ENCODE measurements around the gene C17orf67.

Gene C17orf67

DNA sequence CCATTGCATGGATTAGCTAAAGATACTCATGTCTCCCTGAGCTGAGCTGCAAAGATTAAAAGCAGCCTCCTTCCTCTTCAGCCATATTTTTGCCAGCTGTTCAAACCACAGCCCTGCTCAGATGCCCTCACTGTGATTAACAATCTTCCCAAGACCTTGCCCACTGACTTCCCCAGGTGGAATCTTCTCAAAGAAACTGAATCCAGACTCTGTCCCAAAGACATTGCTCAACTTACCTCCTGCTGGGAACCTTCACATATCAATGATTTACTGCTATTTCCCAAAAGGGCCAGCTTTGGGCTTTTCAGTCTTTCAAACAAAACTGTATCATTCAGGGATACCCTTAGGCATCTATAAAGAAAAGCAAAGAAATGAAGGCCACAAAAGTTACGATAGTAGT is 9.2 kb downstream of the C17orf67 start:
- no peak for DNase-seq (ENCODE audit: extremely low read depth, insufficient read length)
- Histone ChIP-seq H3K27me3 (replicated peaks; ENCODE audit: control insufficient read depth, insufficient read depth, low read length) (no peaks in the 10 kb centered on the region), H3K36me3 (ENCODE audit: control insufficient read depth, insufficient read depth, low read length) (peaks cover 2% of the 10 kb centered on the region; the same call in 1 of the 2 replicates), H3K4me3 (replicated peaks; ENCODE audit: low read depth, low read length) (no peak overlapping the region)
- TF ChIP-seq, protein P1, sequence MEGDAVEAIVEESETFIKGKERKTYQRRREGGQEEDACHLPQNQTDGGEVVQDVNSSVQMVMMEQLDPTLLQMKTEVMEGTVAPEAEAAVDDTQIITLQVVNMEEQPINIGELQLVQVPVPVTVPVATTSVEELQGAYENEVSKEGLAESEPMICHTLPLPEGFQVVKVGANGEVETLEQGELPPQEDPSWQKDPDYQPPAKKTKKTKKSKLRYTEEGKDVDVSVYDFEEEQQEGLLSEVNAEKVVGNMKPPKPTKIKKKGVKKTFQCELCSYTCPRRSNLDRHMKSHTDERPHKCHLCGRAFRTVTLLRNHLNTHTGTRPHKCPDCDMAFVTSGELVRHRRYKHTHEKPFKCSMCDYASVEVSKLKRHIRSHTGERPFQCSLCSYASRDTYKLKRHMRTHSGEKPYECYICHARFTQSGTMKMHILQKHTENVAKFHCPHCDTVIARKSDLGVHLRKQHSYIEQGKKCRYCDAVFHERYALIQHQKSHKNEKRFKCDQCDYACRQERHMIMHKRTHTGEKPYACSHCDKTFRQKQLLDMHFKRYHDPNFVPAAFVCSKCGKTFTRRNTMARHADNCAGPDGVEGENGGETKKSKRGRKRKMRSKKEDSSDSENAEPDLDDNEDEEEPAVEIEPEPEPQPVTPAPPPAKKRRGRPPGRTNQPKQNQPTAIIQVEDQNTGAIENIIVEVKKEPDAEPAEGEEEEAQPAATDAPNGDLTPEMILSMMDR (IDR thresholded peaks at IDR 0.05; ENCODE audit: insufficient read depth, low read length, poor library complexity, severe bottlenecking), result no peak

DNA sequence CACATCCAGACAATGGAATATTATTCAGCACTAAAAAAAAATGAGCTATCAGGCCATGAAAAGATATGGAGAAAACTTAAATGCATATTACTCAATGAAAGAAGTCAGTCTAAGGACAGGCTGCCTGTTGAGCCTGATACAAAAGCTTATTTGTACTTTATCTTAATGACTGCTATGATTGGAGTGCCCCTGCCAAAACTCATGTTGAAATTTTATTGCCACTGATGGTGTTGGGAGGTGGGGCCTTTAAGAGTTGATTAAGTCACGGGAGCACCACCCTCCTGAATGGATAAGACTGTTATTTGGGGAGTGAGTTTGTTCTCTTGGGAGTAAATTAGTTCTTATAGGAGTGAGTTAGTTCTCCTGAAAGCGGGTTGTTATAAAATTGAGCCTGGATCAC is 9.9 kb downstream of the C17orf67 start:
- Histone ChIP-seq H3K4me3 (replicated peaks; ENCODE audit: low read depth, low read length) (no peak overlapping the region), H3K27me3 (replicated peaks; ENCODE audit: control insufficient read depth, insufficient read depth, low read length) (no peaks in the 10 kb centered on the region), H3K36me3 (ENCODE audit: control insufficient read depth, insufficient read depth, low read length) (no peaks in the 10 kb centered on the region)
- TF ChIP-seq, protein P1 (IDR thresholded peaks at IDR 0.05; ENCODE audit: insufficient read depth, low read length, poor library complexity, severe bottlenecking), result no peak
- no peak for DNase-seq (ENCODE audit: extremely low read depth, insufficient read length)

DNA sequence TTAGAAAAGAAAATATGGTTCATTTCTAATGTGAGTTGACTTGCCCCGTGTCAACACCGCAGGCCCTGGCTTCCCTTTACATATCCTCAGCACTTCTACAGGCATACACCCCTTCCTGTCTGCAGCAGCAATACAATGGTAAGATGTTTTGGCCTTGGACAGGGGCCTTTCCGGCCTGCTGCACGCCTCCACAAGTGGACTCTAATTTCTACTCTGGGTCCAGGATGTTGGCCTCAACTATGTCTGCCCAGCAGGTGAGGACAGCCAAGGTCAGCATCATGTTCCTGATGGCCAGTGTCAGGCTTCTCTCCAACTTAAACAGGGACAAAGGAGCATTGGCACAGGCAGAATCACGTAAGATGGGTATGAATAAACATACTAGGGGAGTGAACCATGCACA is 11.0 kb downstream of the C17orf67 start:
- TF ChIP-seq, protein P1 (IDR thresholded peaks at IDR 0.05; ENCODE audit: insufficient read depth, low read length, poor library complexity, severe bottlenecking), result no peak
- Histone ChIP-seq H3K36me3 (ENCODE audit: control insufficient read depth, insufficient read depth, low read length) (no peaks in the 10 kb centered on the region), H3K27me3 (replicated peaks; ENCODE audit: control insufficient read depth, insufficient read depth, low read length) (no peaks in the 10 kb centered on the region), H3K4me3 (replicated peaks; ENCODE audit: low read depth, low read length) (no peak overlapping the region)
- no peak for DNase-seq (ENCODE audit: extremely low read depth, insufficient read length)

DNA sequence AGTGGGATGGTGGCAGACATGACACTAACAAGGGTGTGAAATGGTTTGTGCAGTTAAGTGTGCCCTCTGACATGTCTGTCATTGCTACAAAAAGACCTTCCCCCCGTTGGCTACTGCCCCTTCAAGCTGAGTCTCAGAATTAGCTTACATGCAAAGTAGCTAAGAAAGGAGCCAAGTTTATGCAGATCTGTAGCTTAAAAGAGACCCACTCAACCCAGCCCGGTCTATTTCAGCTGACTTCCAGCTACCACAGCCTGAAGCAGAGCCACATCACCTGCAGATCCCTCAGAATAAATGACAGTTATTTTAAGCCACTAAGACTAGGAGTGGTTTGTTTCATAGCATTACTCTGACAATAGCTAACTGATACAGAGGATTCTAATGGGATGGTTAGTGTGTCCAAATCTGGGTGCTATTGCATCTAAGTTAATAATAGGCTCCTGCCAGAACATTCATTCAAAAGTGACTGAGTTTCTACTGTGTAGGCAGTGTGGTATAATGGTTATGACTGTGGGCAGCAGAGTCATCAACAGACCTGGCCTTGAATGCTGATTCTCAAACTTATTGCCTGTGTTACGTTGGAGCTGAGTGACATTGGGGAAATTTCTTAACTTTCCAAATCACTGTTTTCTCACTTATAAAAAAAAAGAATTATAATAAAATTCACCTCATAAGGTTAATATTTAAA is 11.7 kb downstream of the C17orf67 start:
- no peaks in the 10 kb centered on the region for H3K27me3 ChIP-seq (replicated peaks; ENCODE audit: control insufficient read depth, insufficient read depth, low read length)
- H3K36me3 ChIP-seq (ENCODE audit: control insufficient read depth, insufficient read depth, low read length), result no peaks in the 10 kb centered on the region
- TF ChIP-seq, protein P1 (IDR thresholded peaks at IDR 0.05; ENCODE audit: insufficient read depth, low read length, poor library complexity, severe bottlenecking), result no peak
- DNase-seq (ENCODE audit: extremely low read depth, insufficient read length), result no peak
- H3K4me3 ChIP-seq (replicated peaks; ENCODE audit: low read depth, low read length), result no peak overlapping the region

DNA sequence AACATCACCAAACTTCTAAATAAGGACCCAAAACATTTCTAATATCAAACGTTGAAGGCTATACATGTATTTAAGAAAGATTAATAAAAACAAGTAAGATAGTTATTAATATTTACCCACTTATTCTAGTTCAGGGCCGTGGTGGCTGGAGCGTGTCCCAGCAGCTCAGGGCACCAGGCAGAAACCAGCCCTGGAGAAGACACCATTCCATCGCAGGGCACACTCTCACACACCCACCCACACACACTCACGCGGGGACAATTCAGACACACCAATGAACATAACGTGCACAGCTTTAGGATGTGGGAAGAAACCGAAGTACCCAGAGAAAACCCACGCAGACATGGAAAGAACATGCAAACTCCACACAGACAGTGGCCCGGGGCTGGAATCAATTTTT is 13.5 kb downstream of the C17orf67 start:
- Histone ChIP-seq H3K36me3 (ENCODE audit: control insufficient read depth, insufficient read depth, low read length) (no peaks in the 10 kb centered on the region), H3K27me3 (replicated peaks; ENCODE audit: control insufficient read depth, insufficient read depth, low read length) (no peaks in the 10 kb centered on the region), H3K4me3 (replicated peaks; ENCODE audit: low read depth, low read length) (no peak overlapping the region)
- DNase-seq (ENCODE audit: extremely low read depth, insufficient read length), result no peak
- TF ChIP-seq, protein P1 (IDR thresholded peaks at IDR 0.05; ENCODE audit: insufficient read depth, low read length, poor library complexity, severe bottlenecking), result no peak

All from GM06990 (cell line).